ENCODE measurements around the gene PTPRD.
"Not testable (repeated sequence)": the region's sequence is repeated elsewhere in the genome, so short reads cannot be mapped to it uniquely, and the experiment has no call there.

PTPRD gene

DNA sequence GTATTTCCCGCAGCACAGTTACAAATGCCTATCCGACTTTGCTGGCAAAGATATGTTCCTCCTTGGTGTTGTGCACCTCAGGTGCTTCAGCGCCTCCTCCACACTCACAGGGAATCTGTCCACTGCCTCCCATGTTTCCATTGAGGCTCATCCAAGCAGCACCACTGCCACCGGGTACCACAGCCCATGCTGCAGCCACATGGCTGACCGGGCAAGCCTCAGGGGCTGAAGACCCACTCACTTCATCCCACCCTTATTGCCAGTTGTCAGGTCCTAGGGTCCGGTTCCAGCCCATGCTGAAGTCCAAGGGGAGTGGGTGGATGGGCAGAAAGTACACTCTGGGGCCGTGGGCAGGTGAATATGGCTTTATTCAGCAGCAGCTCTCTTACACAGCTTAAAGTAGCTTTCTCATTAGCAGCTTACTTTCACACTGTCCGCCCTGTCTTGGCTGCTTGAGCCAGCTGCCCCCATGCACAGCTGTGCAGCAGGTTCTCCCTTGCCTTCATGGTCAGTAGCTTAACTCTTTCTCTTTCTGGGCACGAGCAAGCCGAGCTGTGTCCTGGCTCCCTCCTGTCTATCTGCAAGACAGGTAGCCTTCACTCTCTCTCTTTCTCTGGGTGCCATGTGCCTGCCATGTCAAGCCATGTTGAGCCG is 1052.3 kb downstream of the PTPRD start:
- DNase-seq: no peak

- DNase-seq: no peak
Observed at GRCh38 chr9:9558907-9559306, 1053.9 kb downstream of the PTPRD start.

DNA sequence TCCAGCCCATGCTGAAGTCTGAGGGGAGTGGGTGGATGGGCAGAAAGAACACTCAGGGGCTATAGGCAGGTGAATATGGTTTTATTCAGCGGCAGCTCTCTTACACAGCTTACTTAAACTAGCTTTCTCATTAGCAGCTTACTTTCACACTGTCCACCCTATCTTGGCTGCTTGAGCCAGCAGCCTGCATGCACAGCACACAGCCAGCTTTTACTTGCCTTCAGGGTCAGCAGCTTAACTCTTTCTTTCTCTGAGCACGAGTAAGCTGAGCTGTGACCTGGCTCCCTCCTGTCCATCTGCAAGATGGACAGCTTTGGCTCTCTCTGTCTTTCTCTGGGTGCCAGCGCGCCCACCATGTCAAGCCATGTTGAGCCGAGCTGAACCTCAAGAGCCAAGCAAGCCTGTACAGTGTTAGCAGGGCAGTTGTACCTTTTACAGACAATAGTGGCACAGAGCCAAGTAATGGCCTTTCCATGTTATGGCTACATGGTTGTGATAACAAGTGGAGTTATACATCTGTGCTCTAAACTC is 1054.9 kb downstream of the PTPRD start:
- DNase-seq: no peak

GRCh38 chr9:9556865-9557803 is 1055.7 kb downstream of the PTPRD start:
- no peak for DNase-seq

DNA sequence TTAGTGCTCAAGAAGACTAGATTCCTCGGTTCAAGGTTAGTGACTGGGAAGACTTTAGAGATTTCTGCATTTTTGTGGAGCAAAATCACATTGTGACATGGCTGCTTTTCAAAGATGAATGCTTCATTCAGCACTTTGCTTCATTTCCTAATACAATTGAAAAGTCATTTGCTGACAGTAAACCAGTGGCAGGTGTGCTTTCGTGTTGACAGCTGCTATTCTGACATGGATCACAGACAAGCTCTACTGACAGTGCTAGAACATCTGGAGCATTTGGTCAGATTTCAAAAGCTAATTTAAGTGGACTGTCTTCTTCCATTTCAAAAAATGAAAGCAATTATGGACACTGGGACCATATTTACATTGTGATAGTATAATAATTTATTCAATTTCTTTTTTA is 1060.1 kb downstream of the PTPRD start:
- DNase-seq: no peak

GRCh38 chr9:9538766-9539165 is 1074.0 kb downstream of the PTPRD start:
- DNase-seq: no peak

- no peak for DNase-seq
Observed at GRCh38 chr9:9538356-9538755, 1074.4 kb downstream of the PTPRD start.

DNA sequence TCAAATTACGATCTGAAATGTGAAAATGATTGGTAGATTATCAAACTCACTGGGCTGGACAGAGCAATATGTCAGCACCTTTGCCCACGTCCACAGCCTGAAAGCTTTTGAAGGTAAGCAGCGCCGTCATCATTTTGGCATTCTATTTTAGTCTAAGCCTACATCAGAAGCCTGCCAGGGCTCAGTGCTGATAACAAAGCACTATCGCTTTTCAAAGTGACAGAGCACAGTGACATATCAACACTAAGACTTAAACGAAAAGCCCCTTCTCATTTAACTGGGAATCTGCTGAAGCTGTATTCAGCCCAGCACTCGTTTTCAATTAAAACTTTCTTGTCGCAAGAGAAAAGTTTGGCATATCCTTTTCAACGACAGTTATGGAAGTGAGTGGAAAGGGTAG is 1076.3 kb downstream of the PTPRD start:
- no peak for DNase-seq

- no peak for DNase-seq
Observed at GRCh38 chr9:9523476-9524139, 1089.2 kb downstream of the PTPRD start.

GRCh38 chr9:9522406-9522805 is 1090.4 kb downstream of the PTPRD start:
- DNase-seq: no peak

DNA sequence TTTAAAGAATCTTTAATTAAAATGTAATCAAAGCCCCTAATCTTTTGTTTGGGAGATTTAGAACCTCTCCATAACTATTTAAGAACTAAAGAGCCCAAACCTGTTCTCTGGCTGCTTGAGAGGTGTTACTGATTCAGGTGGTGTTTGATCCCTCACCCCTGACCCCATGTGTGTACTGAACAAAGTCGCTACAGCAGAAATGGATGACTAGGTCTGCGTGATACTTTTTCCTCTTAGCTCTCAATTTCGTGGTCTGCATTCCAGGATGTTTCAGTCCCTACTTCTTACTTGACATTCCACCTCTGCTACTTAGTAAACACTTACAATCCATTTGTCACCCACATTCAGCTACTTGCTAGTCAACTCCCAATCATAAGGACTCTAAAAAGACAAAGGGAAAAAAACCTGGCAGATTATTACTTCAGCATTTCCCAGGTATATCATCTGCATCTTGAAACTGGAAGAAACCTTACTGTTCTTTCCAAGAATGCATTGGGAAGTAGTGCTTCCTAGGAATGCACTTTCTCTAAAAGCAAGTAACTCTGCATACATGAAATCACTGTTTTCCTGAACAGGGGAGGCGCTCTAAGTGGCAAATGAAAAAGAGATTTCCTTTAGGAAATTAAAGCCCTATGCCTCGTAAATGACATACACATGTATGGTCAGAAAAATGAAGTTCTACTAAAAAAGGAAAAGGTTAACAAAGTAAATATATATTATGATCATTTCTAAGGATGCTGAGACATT is 1091.6 kb downstream of the PTPRD start:
- no peak for DNase-seq

GRCh38 chr9:9504869-9505268 is 1107.9 kb downstream of the PTPRD start:
- no peak for DNase-seq

GRCh38 chr9:9499546-9499945 is 1113.3 kb downstream of the PTPRD start:
- DNase-seq: no peak

- no peak for DNase-seq
Observed at GRCh38 chr9:9498846-9499245, 1114.0 kb downstream of the PTPRD start.

- DNase-seq: no peak
Observed at GRCh38 chr9:9498128-9498527, 1114.7 kb downstream of the PTPRD start.

DNA sequence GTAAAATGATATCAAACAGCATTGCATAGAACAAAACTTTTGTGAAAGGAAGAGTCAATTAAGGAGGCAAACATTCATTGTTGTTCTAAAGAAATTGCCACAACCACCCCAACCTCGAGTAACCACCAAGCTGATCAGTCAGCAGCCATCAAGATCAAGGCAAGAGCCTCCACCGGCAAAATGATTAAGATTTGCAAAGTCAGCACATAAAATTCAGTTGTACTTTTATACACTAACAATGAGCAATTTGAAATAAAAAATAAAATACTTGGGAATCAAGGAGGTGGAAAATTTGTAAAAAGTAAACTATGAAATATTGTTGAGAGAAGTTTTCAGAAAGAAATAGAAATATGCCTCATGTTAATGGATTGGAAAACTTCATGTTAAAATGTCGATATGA is 1118.5 kb downstream of the PTPRD start:
- no peak for DNase-seq

- no peak for DNase-seq
Observed at GRCh38 chr9:9492506-9492905, 1120.3 kb downstream of the PTPRD start.

GRCh38 chr9:9489183-9489582 is 1123.6 kb downstream of the PTPRD start:
- DNase-seq: no peak

- no peak for DNase-seq
Observed at GRCh38 chr9:9483175-9483574, 1129.6 kb downstream of the PTPRD start.

GRCh38 chr9:9478741-9479140 is 1134.1 kb downstream of the PTPRD start:
- no peak for DNase-seq

DNA sequence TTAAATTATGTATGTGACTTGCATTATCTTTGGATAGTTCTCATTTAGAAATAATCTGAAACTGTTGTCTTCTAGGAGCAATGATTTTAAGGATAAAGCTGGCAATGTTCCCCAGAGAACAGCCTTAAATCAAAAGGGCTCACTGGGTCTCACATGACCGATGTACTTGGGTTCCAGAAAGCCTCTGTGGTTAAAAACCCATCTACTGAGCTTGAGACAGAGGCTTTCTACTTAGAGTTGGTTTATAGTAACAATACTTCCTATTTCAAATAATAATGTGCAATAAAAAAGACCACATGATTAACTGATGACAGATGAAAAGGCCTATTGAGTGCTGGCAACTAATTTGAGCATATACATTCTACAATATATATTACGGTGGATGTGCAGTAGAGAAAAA is 1143.5 kb downstream of the PTPRD start:
- no peak for DNase-seq

- not testable (repeated sequence) for DNase-seq
Observed at GRCh38 chr9:9441874-9442273, 1170.9 kb downstream of the PTPRD start.

DNA sequence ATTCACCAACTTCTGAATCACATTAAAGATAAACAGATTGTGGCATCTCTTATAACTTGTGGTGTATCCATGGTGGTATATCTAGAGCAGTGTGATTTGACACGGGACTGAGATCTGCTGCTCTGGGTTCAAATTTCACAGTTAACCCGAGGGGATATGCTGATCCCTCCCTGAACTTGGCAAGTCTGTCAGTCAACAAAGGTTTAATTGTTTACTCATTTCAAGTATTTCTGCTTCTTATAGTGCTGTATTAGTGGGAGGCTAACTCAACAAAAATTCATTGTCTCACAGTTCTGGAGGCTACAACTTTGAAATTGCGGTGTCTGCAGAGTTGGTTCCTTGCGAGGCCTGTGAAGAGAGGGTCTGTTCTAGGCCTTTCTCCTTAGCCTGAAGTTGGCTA is 1175.2 kb downstream of the PTPRD start:
- no peak for DNase-seq
